Panc1 (cell line): ENCODE results near the gene LYRM4.

Source experiments
- POLR2AphosphoS5 ChIP-seq: IDR thresholded peaks from 2 replicates; pipeline ENCODE4 v1.6.1; 2012; ENCODE audit warnings: mild to moderate bottlenecking, low read depth, low read length, moderate library complexity
- TCF7L2 ChIP-seq: IDR thresholded peaks from 2 replicates; pipeline ENCODE4 v1.6.1; 2011; ENCODE audit warnings: mild to moderate bottlenecking, low read depth, low read length, inconsistent platforms
- TF ChIP-seq, protein P1 (sequence below): fragments of 450-650 bp; IDR thresholded peaks from 2 replicates; pipeline ENCODE4 v1.5.1; 2017; ENCODE audit warnings: mild to moderate bottlenecking

DNA sequence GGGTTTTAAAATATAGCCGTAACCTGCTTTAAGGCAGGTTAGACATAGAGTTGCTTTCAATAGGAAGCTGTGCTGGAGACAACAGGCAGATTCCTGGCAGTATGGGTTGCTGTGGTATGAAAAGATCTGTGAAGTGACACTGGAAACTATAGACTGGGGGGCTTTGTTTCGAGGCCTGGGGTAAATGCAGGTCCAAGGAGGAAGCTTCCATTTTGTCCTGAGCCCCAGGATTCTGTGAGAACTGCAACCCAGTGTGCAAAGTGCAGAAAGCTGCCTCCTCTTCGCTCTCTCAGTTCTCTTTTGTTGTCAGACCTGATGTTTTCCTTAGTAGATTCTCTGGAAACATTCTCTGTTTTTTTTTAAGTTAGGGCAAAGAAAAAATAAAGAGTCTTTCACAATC lies 86.9 kb downstream of the LYRM4 start:
- TF ChIP-seq POLR2AphosphoS5 (no peak), TCF7L2 (no peak)
- TF ChIP-seq, protein P1, sequence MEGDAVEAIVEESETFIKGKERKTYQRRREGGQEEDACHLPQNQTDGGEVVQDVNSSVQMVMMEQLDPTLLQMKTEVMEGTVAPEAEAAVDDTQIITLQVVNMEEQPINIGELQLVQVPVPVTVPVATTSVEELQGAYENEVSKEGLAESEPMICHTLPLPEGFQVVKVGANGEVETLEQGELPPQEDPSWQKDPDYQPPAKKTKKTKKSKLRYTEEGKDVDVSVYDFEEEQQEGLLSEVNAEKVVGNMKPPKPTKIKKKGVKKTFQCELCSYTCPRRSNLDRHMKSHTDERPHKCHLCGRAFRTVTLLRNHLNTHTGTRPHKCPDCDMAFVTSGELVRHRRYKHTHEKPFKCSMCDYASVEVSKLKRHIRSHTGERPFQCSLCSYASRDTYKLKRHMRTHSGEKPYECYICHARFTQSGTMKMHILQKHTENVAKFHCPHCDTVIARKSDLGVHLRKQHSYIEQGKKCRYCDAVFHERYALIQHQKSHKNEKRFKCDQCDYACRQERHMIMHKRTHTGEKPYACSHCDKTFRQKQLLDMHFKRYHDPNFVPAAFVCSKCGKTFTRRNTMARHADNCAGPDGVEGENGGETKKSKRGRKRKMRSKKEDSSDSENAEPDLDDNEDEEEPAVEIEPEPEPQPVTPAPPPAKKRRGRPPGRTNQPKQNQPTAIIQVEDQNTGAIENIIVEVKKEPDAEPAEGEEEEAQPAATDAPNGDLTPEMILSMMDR: no peak
